GM23248 (cell line): ENCODE measurements around the gene MPPED1.

Source experiments
- EZH2 ChIP-seq: fragments of 200-600 bp; sonication (generic); IDR thresholded peaks from 2 replicates; pipeline ENCODE4 v1.6.1; 2018; ENCODE audit warnings: antibody characterized with exemption, mild to moderate bottlenecking; ENCODE audit not compliant: insufficient read depth, poor library complexity, severe bottlenecking
- EZH2phosphoT487 ChIP-seq: fragments of 200-600 bp; sonication (generic); IDR thresholded peaks from 2 replicates; pipeline ENCODE4 v1.6.1; 2018; ENCODE audit warnings: antibody characterized with exemption, moderate library complexity, mild to moderate bottlenecking, low read depth; ENCODE audit not compliant: insufficient read depth

- TF ChIP-seq EZH2phosphoT487 (no peak), EZH2 (no peak)
Measured at GRCh38 chr22:43392385-43392989, 19.3 kb upstream of the MPPED1 start.
